Activated CD4-positive, alpha-beta T cell treated with anti-CD3 and anti-CD28 coated beads for 36 hours (primary cell): ENCODE data around the gene TAS1R3. TPM values are rescaled to one million over a fixed set of nuclear protein-coding genes. Genes with fewer than 3 reads are reported as not detected.

ENCODE experiments used
- ATAC-seq: fragments of 200-7000 bp; cut with Tn5 transposase; one replicate; pipeline ENCODE4 v1.10.0; 2021; ENCODE audit warnings: mild to moderate bottlenecking, moderate library complexity
- CTCF ChIA-PET: fragments of 350-600 bp; sonication (Branson Sonifier 250); formaldehyde crosslinking; loops from one replicate; lab custom pipeline; 2021; ENCODE audit warnings: antibody characterized with exemption; lab: Charles Lee
- POLR2A ChIA-PET: fragments of 350-600 bp; sonication (Branson Sonifier 250); formaldehyde crosslinking; loops from one replicate; lab custom pipeline; 2021; ENCODE audit warnings: antibody characterized with exemption, inconsistent platforms; lab: Charles Lee
- DNase-seq: peaks from one replicate; pipeline ENCODE4 v3.0.0-alpha.2; 2020
- H3K27ac Mint-ChIP-seq: one replicate; pipeline ENCODE4 v1.8.0; 2021; ENCODE audit warnings: mixed read lengths
- H3K27me3 Mint-ChIP-seq: one replicate; pipeline ENCODE4 v1.8.0; 2021; ENCODE audit warnings: mixed read lengths
- H3K36me3 Mint-ChIP-seq: one replicate; pipeline ENCODE4 v1.8.0; 2021; ENCODE audit warnings: low read depth, mixed read lengths
- H3K4me1 Mint-ChIP-seq: one replicate; pipeline ENCODE4 v1.8.0; 2021; ENCODE audit warnings: mixed read lengths
- H3K4me3 Mint-ChIP-seq: one replicate; pipeline ENCODE4 v1.8.0; 2021; ENCODE audit warnings: mild to moderate bottlenecking, moderate library complexity, mixed read lengths
- H3K9me3 Mint-ChIP-seq: one replicate; pipeline ENCODE4 v1.8.0; 2021; ENCODE audit warnings: low read depth, mixed read lengths
- intact Hi-C, 2 experiments: fragments of 100-400 bp; cut with DNase I in 1 of 2; cut with micrococcal nuclease in 1 of 2; formaldehyde crosslinking; loops; one replicate each; pipeline versions ENCODE4 v1.14.2 to v1.15.1; 2022 to 2024; cut with DNase I, micrococcal nuclease
- total RNA-seq, 2 experiments: library from RNA; stranded (reverse); gene quantifications; one replicate each; pipeline ENCODE4 v1.2.3, GENCODE V29; 2021

The TAS1R3 gene
- total RNA-seq, 2 experiments from 2014 or later = 0.28 to 0.41 TPM

DNA sequence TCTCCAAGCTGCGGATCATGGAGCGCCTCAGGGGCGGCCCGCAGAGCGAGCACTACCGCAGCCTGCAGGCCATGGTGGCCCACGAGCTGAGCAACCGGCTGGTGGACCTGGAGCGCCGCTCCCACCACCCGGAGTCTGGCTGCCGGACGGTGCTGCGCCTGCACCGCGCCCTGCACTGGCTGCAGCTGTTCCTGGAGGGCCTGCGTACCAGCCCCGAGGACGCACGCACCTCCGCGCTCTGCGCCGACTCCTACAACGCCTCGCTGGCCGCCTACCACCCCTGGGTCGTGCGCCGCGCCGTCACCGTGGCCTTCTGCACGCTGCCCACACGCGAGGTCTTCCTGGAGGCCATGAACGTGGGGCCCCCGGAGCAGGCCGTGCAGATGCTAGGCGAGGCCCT, 3.8 kb upstream of the TAS1R3 start:
- H3K4me3 Mint-ChIP-seq = no peak overlapping the region
- POLR2A ChIA-PET = no interaction called here
- no peaks in the 10 kb centered on the region for H3K9me3 Mint-ChIP-seq
- no peaks in the 10 kb centered on the region for H3K27me3 Mint-ChIP-seq
- no peak overlapping the region for H3K27ac Mint-ChIP-seq
- H3K36me3 Mint-ChIP-seq = peaks cover 3% of the 10 kb centered on the region
- intact Hi-C loops = no loop called here
- peaks cover 22% of the 10 kb centered on the region for H3K4me1 Mint-ChIP-seq
- ATAC-seq (no peak), DNase-seq (no peak)
- CTCF ChIA-PET = no interaction called here

- no peak overlapping the region for H3K27ac Mint-ChIP-seq
- ATAC-seq (no peak), DNase-seq (no peak)
- no peaks in the 10 kb centered on the region for H3K9me3 Mint-ChIP-seq
- H3K36me3 Mint-ChIP-seq = no peaks in the 10 kb centered on the region
- ChIA-PET POLR2A (no interaction called here), CTCF (no interaction called here)
- H3K4me3 Mint-ChIP-seq = no peak overlapping the region
- intact Hi-C loops = no loop called here
- no peaks in the 10 kb centered on the region for H3K27me3 Mint-ChIP-seq
- H3K4me1 Mint-ChIP-seq = peaks cover 16% of the 10 kb centered on the region
These were observed 2.8 kb upstream of the TAS1R3 start for GRCh38 chr1:1328254-1328653.

DNA sequence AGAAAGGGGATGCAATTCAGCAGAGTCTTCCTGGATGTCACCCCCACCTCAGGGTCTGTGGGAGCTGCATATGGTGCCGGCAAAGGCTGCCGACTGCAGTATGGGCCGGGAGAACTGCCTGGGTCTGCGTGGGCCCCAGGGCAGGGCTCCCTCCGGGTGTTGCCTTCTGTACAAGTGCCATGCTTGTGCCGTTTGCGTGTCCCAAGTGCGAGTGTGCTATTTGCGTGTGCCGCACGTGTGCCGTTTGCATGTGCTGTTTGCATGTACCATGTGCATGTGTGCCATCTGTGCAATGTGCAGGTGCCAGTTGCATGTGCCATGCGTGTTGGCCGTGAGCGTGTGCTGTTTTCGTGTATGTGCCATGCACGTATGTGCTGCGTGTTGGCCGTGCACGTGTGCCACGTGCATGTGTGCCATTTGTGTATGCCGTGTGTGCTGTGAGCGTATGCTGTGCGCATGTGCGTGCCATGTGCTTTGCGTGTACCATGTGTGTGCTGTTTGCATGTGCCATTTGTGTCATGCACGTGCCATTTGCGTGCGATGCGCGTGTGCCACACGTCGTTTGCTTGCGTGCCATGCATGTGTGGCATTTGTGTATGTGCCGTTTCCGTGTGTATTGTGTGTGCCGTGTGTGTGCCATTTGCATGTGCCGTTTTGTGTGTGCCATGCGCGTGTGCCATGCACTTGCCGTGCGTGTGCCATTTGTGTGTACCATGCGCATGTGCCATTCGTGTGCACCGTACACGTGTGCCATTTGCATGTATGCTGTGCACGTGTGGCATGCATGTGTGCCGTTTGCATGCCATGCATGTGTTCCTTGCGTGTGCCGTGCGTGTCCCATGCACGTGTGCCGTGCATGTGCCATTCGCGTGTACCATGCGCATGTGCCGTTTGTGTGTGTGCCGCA, 1.5 kb upstream of the TAS1R3 start:
- intact Hi-C loops = no loop called here
- Mint-ChIP-seq H3K9me3 (no peaks in the 10 kb centered on the region), H3K4me3 (no peak overlapping the region), H3K4me1 (peaks cover 10% of the 10 kb centered on the region), H3K27me3 (no peaks in the 10 kb centered on the region), H3K36me3 (no peaks in the 10 kb centered on the region), H3K27ac (no peak overlapping the region)
- ChIA-PET POLR2A (no interaction called here), CTCF (no interaction called here)
- no peak for DNase-seq
- no peak for ATAC-seq

DNA sequence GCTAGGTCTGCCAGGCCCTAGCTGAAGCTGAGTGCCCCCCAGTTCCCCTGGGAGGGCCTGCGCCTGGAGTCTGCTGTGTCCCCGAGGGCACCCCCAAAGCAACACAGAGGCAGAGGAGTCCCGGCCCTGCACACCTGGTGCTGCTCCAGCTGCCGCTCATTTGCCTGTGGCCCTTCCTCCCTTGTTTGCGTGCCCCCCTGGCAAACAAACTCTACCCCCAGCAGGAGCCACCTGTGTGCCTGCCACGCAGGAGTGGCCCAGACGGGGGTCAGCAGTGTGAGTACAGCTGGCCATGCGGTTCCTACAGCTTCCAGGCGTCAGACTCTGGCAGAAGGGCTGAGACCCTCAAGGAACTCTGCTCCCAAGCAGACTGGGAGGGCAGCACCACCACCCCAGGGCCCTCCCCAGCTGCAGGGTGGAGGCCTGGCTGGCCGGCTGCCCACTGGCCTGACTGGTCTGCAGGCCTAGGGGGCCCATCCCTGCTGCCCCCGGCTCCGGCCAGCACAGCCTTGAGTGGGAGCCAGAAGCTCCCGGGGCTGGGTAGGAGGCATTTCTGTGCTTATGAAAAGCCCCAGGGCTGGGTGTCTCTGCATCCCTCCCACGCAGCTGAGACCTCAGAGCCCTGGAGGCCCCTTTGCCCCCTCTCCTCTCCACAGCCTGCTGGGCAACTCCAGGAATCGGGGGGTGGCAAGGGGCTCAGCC, 563 bp upstream of the TAS1R3 start:
- ChIA-PET CTCF (no interaction called here), POLR2A (no interaction called here)
- intact Hi-C loops = no loop called here
- no peak for DNase-seq
- Mint-ChIP-seq H3K36me3 (no peaks in the 10 kb centered on the region), H3K9me3 (no peaks in the 10 kb centered on the region), H3K27ac (no peak overlapping the region), H3K4me1 (peaks cover 6% of the 10 kb centered on the region), H3K27me3 (no peaks in the 10 kb centered on the region), H3K4me3 (no peak overlapping the region)
- ATAC-seq = no peak

- no peaks in the 10 kb centered on the region for H3K27me3 Mint-ChIP-seq
- no peaks in the 10 kb centered on the region for H3K4me1 Mint-ChIP-seq
- intact Hi-C loops = no loop called here
- no peak overlapping the region for H3K4me3 Mint-ChIP-seq
- H3K36me3 Mint-ChIP-seq = no peaks in the 10 kb centered on the region
- ChIA-PET CTCF (no interaction called here), POLR2A (no interaction called here)
- ATAC-seq = no peak
- no peaks in the 10 kb centered on the region for H3K9me3 Mint-ChIP-seq
- H3K27ac Mint-ChIP-seq = no peak overlapping the region
- no peak for DNase-seq
These were observed 1.1 kb downstream of the TAS1R3 start for GRCh38 chr1:1332031-1332755.

DNA sequence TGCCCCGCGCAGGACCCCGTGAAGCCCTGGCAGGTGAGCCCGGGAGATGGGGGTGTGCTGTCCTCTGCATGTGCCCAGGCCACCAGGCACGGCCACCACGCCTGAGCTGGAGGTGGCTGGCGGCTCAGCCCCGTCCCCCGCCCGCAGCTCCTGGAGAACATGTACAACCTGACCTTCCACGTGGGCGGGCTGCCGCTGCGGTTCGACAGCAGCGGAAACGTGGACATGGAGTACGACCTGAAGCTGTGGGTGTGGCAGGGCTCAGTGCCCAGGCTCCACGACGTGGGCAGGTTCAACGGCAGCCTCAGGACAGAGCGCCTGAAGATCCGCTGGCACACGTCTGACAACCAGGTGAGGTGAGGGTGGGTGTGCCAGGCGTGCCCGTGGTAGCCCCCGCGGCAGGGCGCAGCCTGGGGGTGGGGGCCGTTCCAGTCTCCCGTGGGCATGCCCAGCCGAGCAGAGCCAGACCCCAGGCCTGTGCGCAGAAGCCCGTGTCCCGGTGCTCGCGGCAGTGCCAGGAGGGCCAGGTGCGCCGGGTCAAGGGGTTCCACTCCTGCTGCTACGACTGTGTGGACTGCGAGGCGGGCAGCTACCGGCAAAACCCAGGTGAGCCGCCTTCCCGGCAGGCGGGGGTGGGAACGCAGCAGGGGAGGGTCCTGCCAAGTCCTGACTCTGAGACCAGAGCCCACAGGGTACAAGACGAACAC, 1.8 kb downstream of the TAS1R3 start:
- H3K27me3 Mint-ChIP-seq = no peaks in the 10 kb centered on the region
- intact Hi-C loops = no loop called here
- H3K4me3 Mint-ChIP-seq = no peak overlapping the region
- H3K4me1 Mint-ChIP-seq = no peaks in the 10 kb centered on the region
- ATAC-seq = no peak
- no peak for DNase-seq
- H3K27ac Mint-ChIP-seq = no peak overlapping the region
- H3K36me3 Mint-ChIP-seq = no peaks in the 10 kb centered on the region
- no peaks in the 10 kb centered on the region for H3K9me3 Mint-ChIP-seq
- ChIA-PET CTCF (no interaction called here), POLR2A (no interaction called here)

DNA sequence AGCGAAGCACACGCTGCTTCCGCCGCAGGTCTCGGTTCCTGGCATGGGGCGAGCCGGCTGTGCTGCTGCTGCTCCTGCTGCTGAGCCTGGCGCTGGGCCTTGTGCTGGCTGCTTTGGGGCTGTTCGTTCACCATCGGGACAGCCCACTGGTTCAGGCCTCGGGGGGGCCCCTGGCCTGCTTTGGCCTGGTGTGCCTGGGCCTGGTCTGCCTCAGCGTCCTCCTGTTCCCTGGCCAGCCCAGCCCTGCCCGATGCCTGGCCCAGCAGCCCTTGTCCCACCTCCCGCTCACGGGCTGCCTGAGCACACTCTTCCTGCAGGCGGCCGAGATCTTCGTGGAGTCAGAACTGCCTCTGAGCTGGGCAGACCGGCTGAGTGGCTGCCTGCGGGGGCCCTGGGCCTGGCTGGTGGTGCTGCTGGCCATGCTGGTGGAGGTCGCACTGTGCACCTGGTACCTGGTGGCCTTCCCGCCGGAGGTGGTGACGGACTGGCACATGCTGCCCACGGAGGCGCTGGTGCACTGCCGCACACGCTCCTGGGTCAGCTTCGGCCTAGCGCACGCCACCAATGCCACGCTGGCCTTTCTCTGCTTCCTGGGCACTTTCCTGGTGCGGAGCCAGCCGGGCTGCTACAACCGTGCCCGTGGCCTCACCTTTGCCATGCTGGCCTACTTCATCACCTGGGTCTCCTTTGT, 2.6 kb downstream of the TAS1R3 start:
- Mint-ChIP-seq H3K27ac (no peak overlapping the region), H3K9me3 (no peaks in the 10 kb centered on the region), H3K36me3 (no peaks in the 10 kb centered on the region), H3K4me3 (no peak overlapping the region), H3K27me3 (no peaks in the 10 kb centered on the region), H3K4me1 (no peaks in the 10 kb centered on the region)
- ATAC-seq (no peak), DNase-seq (no peak)
- CTCF ChIA-PET = no interaction called here
- intact Hi-C loops = no loop called here
- POLR2A ChIA-PET = no interaction called here

DNA sequence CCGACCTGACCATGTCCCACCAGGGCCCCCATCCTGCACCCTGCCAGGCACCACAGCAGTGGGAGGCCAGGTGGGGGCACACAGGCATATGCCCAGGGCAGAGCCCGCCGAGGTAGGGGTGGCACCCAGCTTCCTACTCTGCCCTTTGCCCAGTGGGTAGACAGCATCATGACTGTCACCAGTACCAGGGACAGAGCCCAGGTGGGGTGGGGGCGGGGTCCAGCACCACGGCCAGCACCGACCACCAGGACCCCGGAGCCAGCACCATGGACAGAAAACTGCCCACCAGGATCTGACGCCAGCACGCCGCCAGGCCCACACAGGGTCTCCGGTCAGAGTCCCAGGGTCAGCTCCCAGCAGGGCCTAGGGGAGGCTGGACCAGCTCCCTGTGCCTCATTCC, 3.8 kb downstream of the TAS1R3 start:
- no peaks in the 10 kb centered on the region for H3K36me3 Mint-ChIP-seq
- DNase-seq (no peak), ATAC-seq (no peak)
- no peak overlapping the region for H3K4me3 Mint-ChIP-seq
- H3K4me1 Mint-ChIP-seq = no peaks in the 10 kb centered on the region
- CTCF ChIA-PET = no interaction called here
- intact Hi-C loops = no loop called here
- POLR2A ChIA-PET = no interaction called here
- H3K27me3 Mint-ChIP-seq = no peaks in the 10 kb centered on the region
- no peak overlapping the region for H3K27ac Mint-ChIP-seq
- no peaks in the 10 kb centered on the region for H3K9me3 Mint-ChIP-seq

- ATAC-seq (no peak), DNase-seq (no peak)
- intact Hi-C loops = no loop called here
- Mint-ChIP-seq H3K27me3 (no peaks in the 10 kb centered on the region), H3K9me3 (no peaks in the 10 kb centered on the region), H3K27ac (no peak overlapping the region), H3K36me3 (no peaks in the 10 kb centered on the region), H3K4me3 (no peak overlapping the region), H3K4me1 (no peaks in the 10 kb centered on the region)
- POLR2A ChIA-PET = no interaction called here
- CTCF ChIA-PET = interaction anchor here (0.7 kb wide), 1 partner anchor 317 kb away, joined by 5 read pairs; no protein-coding TSS in a partner anchor
These were observed 4.2 kb downstream of the TAS1R3 start for GRCh38 chr1:1335283-1335682.

- intact Hi-C loops = no loop called here
- ChIA-PET POLR2A (no interaction called here), CTCF (interaction anchor here (0.7 kb wide), 1 partner anchor 317 kb away, joined by 5 read pairs; no protein-coding TSS in a partner anchor)
- DNase-seq (no peak), ATAC-seq (no peak)
- no peaks in the 10 kb centered on the region for H3K27me3 Mint-ChIP-seq
- no peak overlapping the region for H3K4me3 Mint-ChIP-seq
- H3K9me3 Mint-ChIP-seq = no peaks in the 10 kb centered on the region
- peaks cover 4% of the 10 kb centered on the region for H3K36me3 Mint-ChIP-seq
- H3K4me1 Mint-ChIP-seq = no peaks in the 10 kb centered on the region
- no peak overlapping the region for H3K27ac Mint-ChIP-seq
These were observed 4.7 kb downstream of the TAS1R3 start for GRCh38 chr1:1335792-1336248.

GRCh38 chr1:1336446-1336845, 5.4 kb downstream of the TAS1R3 start:
- no peaks in the 10 kb centered on the region for H3K27me3 Mint-ChIP-seq

More at GRCh38 chr1:1336446-1336845, 5.4 kb downstream of the TAS1R3 start:
- Mint-ChIP-seq H3K4me3 (no peak overlapping the region), H3K36me3 (peaks cover 10% of the 10 kb centered on the region), H3K9me3 (no peaks in the 10 kb centered on the region), H3K27ac (no peak overlapping the region), H3K4me1 (no peaks in the 10 kb centered on the region)
- ATAC-seq = no peak
- no peak for DNase-seq
- intact Hi-C loops = no loop called here
- ChIA-PET POLR2A (no interaction called here), CTCF (no interaction called here)
